GM10266 (cell line): ENCODE data around the gene EXOSC5.

Experiments used
- DNase-seq: peaks from one replicate; pipeline ENCODE4 v3.0.0; 2012; ENCODE audit errors: extremely low spot score
- CTCF ChIP-seq: IDR thresholded peaks from 2 replicates; pipeline ENCODE4 v1.5.1; 2012; ENCODE audit warnings: mild to moderate bottlenecking, low read depth; ENCODE audit not compliant: control insufficient read depth, insufficient read depth; ENCODE audit errors: missing control alignments

The EXOSC5 gene

GRCh38 chr19:41416194-41416674 is 19.1 kb upstream of the EXOSC5 start:
- DNase-seq: no peak
- no peak for TF ChIP-seq CTCF

GRCh38 chr19:41415154-41415571 is 18.0 kb upstream of the EXOSC5 start:
- DNase-seq: no peak
- no peak for TF ChIP-seq CTCF

GRCh38 chr19:41414461-41414860 is 17.3 kb upstream of the EXOSC5 start:
- no peak for TF ChIP-seq CTCF
- DNase-seq: no peak

DNA sequence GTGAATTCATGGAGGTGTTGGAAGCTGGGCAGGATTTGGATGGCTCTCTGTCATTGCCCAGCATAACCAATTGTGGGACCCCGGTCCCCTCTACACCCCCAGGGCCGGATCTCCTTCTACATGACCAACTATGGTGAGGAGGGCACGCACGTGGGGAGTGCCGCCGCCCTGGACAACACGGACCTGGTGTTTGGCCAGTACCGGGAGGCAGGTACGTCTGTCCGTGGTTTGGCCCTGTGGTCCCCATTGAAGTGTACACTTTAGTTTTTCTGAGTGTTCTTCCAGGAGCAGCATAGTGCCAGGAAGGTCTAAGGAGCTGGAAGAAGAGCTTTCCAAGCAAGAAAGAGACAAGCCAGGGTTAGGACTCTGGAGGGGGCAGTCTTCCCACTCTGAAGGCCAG is 16.8 kb upstream of the EXOSC5 start:
- no peak for TF ChIP-seq CTCF
- DNase-seq: no peak

GRCh38 chr19:41412953-41413352 is 15.8 kb upstream of the EXOSC5 start:
- TF ChIP-seq CTCF: no peak
- DNase-seq: no peak

GRCh38 chr19:41411968-41412265 is 14.8 kb upstream of the EXOSC5 start:
- DNase-seq: no peak
- no peak for TF ChIP-seq CTCF

GRCh38 chr19:41411100-41411967 is 14.2 kb upstream of the EXOSC5 start:
- TF ChIP-seq CTCF: no peak
- DNase-seq: no peak
